Measurements from ENCODE around the gene SGTA.
"Not testable (repeated sequence)": the region's sequence is repeated elsewhere in the genome, so short reads cannot be mapped to it uniquely, and the experiment has no call there.

The SGTA gene

DNA sequence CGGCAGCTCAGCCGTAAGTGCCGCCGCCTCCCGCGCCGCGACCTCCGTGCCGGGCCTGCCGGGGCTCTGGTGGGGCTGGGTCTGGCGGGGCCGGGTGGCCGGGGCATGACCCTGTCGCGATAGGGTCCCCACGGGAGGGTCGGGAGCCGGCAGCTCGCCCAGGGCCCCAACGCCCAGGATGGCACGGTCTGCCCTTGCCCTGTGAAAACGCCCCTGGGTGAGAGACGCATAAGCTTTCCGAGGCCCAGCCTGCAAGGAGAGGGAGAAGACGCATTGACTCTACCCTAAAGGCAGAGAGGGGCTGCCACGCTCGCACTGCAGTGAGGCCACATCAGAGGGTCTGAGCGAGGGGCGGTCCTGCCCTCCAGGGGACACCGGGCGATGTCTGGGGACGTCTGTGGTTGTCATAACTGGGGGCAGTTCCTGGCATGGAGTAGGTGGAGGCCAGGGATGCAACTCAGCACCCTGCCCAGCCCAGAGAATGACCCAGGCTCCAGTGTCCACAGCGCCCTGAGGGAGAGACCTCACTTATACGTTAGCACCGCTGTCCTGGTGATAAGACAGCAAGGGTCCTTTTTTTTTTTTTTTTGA is 37.1 kb upstream of the SGTA start:
- DNase-seq (ENCODE audit: low read depth): no peak
- in situ Hi-C loops (cut with HindIII; ENCODE audit: low sequenced_read_pairs): no loop called here
- TF ChIP-seq, protein P1, sequence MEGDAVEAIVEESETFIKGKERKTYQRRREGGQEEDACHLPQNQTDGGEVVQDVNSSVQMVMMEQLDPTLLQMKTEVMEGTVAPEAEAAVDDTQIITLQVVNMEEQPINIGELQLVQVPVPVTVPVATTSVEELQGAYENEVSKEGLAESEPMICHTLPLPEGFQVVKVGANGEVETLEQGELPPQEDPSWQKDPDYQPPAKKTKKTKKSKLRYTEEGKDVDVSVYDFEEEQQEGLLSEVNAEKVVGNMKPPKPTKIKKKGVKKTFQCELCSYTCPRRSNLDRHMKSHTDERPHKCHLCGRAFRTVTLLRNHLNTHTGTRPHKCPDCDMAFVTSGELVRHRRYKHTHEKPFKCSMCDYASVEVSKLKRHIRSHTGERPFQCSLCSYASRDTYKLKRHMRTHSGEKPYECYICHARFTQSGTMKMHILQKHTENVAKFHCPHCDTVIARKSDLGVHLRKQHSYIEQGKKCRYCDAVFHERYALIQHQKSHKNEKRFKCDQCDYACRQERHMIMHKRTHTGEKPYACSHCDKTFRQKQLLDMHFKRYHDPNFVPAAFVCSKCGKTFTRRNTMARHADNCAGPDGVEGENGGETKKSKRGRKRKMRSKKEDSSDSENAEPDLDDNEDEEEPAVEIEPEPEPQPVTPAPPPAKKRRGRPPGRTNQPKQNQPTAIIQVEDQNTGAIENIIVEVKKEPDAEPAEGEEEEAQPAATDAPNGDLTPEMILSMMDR (IDR thresholded peaks at IDR 0.05; ENCODE audit: low read depth, low read length, missing control alignments): no peak
- peak overlapping the region; percentile 75 for H3K4me3 ChIP-seq (ENCODE audit: low read depth, low read length)

DNA sequence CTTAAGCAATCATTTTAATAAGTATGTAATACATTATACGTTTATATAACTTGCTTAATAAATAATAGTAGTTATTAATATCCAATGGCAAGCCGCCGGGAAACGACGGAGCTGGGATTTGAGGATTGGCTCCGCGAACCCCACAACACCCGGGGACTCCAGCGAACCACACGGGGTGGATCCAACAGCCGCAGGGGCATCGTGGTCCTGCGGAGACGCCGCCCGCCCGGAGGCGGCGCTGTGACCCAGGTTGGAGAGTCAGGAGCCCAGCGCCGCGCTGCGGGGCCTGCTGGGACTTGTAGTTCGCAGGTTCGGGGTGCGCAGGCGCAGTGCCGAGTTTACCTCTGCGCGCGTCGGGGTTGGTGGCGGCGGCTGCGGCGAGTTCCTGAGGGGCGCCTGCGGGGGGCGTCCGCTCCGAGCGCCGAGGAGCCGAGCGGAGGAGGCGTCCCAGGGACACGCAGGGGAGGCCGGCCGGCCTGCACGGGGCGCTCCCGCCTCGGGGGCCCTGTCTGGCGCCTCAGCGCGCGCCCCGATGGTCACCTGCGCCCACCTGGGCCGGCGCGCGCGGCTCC is 36.6 kb upstream of the SGTA start, which contains the start of gene ZNF554:
Gene ZNF554, plus strand, starts transcription at position 329 of the 572 bp plus-strand sequence. Its CDS starts 204 bp downstream, at position 533.
- H3K4me3 ChIP-seq (ENCODE audit: low read depth, low read length): peak within 1 kb of the TSS; percentile 75
- peak; percentile 90 for DNase-seq (ENCODE audit: low read depth)
- TF ChIP-seq, protein P1 (IDR thresholded peaks at IDR 0.05; ENCODE audit: low read depth, low read length, missing control alignments): peak; percentile 98
- in situ Hi-C loops (cut with HindIII; ENCODE audit: low sequenced_read_pairs): no loop called here

- in situ Hi-C loops (cut with HindIII; ENCODE audit: low sequenced_read_pairs); DNase-seq (ENCODE audit: low read depth); H3K4me3 ChIP-seq (ENCODE audit: low read depth, low read length): not testable (repeated sequence)
These were observed 34.3 kb upstream of the SGTA start for GRCh38 chr19:2817237-2817829.

- DNase-seq (ENCODE audit: low read depth): no peak
- H3K4me3 ChIP-seq (ENCODE audit: low read depth, low read length): no peak overlapping the region
- in situ Hi-C loops (cut with HindIII; ENCODE audit: low sequenced_read_pairs): no loop called here
- TF ChIP-seq, protein P1 (IDR thresholded peaks at IDR 0.05; ENCODE audit: low read depth, low read length, missing control alignments): no peak
These were observed 33.6 kb upstream of the SGTA start for GRCh38 chr19:2816641-2817040.

DNA sequence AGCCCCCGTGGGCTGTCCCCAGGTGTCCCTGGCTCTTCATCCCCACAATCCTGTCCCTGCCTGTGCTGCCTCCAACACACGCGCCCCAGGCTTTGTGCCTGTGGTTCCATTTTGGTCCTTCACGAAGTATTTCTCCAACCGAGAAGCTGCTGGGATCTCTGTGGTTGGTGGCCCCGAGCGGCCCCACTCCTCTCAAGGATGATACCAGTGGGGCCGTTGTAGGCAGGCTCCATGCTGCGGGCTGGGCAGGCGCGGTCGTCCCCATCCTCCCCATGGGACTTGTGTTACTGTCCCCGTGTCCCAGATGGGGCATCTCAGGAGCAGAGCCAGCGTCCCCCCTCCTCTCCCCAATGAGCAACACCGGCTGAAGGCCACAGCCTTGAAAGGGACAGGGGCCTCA is 32.9 kb upstream of the SGTA start:
- no peak for DNase-seq (ENCODE audit: low read depth)
- H3K4me3 ChIP-seq (ENCODE audit: low read depth, low read length): no peak overlapping the region
- in situ Hi-C loops (cut with HindIII; ENCODE audit: low sequenced_read_pairs): no loop called here
- TF ChIP-seq, protein P1 (IDR thresholded peaks at IDR 0.05; ENCODE audit: low read depth, low read length, missing control alignments): no peak

DNA sequence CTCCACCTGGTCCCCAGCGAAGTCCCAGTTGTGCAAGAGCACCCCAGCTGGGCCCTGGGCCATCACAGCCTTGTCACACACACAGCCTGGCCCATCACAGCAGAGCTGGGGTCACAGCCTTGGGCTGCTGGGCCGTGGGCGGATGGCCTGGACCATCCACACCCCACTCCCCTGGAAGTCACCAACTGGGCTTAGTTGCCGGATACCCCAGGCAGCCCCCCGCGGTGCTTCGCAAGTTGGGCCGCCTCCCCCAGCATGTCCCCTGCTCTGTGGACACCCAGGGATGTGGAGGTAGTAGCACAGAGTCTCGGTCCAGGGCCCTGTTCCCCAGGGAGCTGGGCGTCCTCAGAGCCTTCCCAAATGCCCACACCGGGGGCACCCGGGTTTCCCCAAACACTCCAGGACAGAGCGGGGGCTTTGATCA is 32.1 kb upstream of the SGTA start:
- no peak overlapping the region for H3K4me3 ChIP-seq (ENCODE audit: low read depth, low read length)
- in situ Hi-C loops (cut with HindIII; ENCODE audit: low sequenced_read_pairs): no loop called here
- no peak for DNase-seq (ENCODE audit: low read depth)
- TF ChIP-seq, protein P1 (IDR thresholded peaks at IDR 0.05; ENCODE audit: low read depth, low read length, missing control alignments): no peak

GRCh38 chr19:2814426-2814825 is 31.4 kb upstream of the SGTA start:
- no peak for DNase-seq (ENCODE audit: low read depth)
- no peak overlapping the region for H3K4me3 ChIP-seq (ENCODE audit: low read depth, low read length)
- TF ChIP-seq, protein P1 (IDR thresholded peaks at IDR 0.05; ENCODE audit: low read depth, low read length, missing control alignments): no peak
- in situ Hi-C loops (cut with HindIII; ENCODE audit: low sequenced_read_pairs): no loop called here
